GM12878 (cell line): ENCODE data around the gene CCDC74A.
"Not testable (repeated sequence)": the region's sequence is repeated elsewhere in the genome, so short reads cannot be mapped to it uniquely, and the experiment has no call there.

ENCODE experiments used
- TF ChIP-seq, protein P1 (sequence below), 3 experiments: IDR thresholded peaks in 2 of 3; conservative IDR thresholded peaks in 1 of 3; 2 replicates each; pipeline ENCODE4 v1.5.1; 2011; ENCODE audit warnings: low read depth in 3 of 3, low read length in 3 of 3, mild to moderate bottlenecking in 3 of 3, control low read depth in 2 of 3, moderate library complexity in 2 of 3, inconsistent platforms in 1 of 3, mixed read lengths in 1 of 3; ENCODE audit not compliant: control insufficient read depth in 2 of 3, insufficient read depth in 1 of 3; ENCODE audit errors: extremely low read depth in 1 of 3
- TF ChIP-seq, protein P2 (sequence below): fragments of 450-650 bp; IDR thresholded peaks from 2 replicates; pipeline ENCODE4 v1.6.1; 2016; ENCODE audit warnings: mild to moderate bottlenecking, moderate library complexity, borderline replicate concordance

GRCh38 chr2:131534965-131535364 is 7.3 kb downstream of the CCDC74A start:
- TF ChIP-seq, protein P1, sequence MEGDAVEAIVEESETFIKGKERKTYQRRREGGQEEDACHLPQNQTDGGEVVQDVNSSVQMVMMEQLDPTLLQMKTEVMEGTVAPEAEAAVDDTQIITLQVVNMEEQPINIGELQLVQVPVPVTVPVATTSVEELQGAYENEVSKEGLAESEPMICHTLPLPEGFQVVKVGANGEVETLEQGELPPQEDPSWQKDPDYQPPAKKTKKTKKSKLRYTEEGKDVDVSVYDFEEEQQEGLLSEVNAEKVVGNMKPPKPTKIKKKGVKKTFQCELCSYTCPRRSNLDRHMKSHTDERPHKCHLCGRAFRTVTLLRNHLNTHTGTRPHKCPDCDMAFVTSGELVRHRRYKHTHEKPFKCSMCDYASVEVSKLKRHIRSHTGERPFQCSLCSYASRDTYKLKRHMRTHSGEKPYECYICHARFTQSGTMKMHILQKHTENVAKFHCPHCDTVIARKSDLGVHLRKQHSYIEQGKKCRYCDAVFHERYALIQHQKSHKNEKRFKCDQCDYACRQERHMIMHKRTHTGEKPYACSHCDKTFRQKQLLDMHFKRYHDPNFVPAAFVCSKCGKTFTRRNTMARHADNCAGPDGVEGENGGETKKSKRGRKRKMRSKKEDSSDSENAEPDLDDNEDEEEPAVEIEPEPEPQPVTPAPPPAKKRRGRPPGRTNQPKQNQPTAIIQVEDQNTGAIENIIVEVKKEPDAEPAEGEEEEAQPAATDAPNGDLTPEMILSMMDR (IDR thresholded peaks at IDR 0.05 in 2 of 3, conservative IDR thresholded peaks at IDR 0.05 in 1 of 3; ENCODE audit: control insufficient read depth in 2 of 3, extremely low read depth in 1 of 3, insufficient read depth in 1 of 3, low read depth in 3 of 3, low read length in 3 of 3): not testable (repeated sequence)
- TF ChIP-seq, protein P2, sequence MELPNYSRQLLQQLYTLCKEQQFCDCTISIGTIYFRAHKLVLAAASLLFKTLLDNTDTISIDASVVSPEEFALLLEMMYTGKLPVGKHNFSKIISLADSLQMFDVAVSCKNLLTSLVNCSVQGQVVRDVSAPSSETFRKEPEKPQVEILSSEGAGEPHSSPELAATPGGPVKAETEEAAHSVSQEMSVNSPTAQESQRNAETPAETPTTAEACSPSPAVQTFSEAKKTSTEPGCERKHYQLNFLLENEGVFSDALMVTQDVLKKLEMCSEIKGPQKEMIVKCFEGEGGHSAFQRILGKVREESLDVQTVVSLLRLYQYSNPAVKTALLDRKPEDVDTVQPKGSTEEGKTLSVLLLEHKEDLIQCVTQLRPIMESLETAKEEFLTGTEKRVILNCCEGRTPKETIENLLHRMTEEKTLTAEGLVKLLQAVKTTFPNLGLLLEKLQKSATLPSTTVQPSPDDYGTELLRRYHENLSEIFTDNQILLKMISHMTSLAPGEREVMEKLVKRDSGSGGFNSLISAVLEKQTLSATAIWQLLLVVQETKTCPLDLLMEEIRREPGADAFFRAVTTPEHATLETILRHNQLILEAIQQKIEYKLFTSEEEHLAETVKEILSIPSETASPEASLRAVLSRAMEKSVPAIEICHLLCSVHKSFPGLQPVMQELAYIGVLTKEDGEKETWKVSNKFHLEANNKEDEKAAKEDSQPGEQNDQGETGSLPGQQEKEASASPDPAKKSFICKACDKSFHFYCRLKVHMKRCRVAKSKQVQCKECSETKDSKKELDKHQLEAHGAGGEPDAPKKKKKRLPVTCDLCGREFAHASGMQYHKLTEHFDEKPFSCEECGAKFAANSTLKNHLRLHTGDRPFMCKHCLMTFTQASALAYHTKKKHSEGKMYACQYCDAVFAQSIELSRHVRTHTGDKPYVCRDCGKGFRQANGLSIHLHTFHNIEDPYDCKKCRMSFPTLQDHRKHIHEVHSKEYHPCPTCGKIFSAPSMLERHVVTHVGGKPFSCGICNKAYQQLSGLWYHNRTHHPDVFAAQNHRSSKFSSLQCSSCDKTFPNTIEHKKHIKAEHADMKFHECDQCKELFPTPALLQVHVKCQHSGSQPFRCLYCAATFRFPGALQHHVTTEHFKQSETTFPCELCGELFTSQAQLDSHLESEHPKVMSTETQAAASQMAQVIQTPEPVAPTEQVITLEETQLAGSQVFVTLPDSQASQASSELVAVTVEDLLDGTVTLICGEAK: not testable (repeated sequence)
